Pancreas (tissue), 10 donors: Measurements from ENCODE around the gene KCNH8. TPM values are rescaled to one million over a fixed set of nuclear protein-coding genes. Genes with fewer than 3 reads are reported as not detected.
A peak's percentile ranks its signal among the peaks of the same experiment; 100 is the strongest.

Source experiments
- ATAC-seq, 4 donors: fragments of 200-7000 bp; cut with Tn5 transposase; one replicate each; pipeline versions ENCODE4 v1.8.0 to v1.9.1; 2020; ENCODE audit warnings: mild to moderate bottlenecking in 4 of 4, moderate library complexity in 4 of 4
- DNase-seq, 6 donors: peaks; one replicate each; pipeline ENCODE4 v3.0.0-alpha.2; 2020
- FAIRE-seq: peaks from 2 replicates; lab custom pipeline; 2012; peaks lifted over from hg19 to GRCh38; lab: Jason Lieb, UNC
- H3K27ac ChIP-seq, 4 donors: fragments of 200-600 bp; sonication (generic); 1 replicate in 3 of 4; 2 replicates in 1 of 4; pipeline versions ENCODE4 v1.5.0 to v1.8.0; 2020
- H3K27me3 ChIP-seq, 4 donors: fragments of 200-600 bp; one replicate each; pipeline ENCODE4 v1.8.0; 2021
- H3K36me3 ChIP-seq, 3 donors: fragments of 200-600 bp; sonication (generic) in 1 of 3; one replicate each; pipeline versions ENCODE4 v1.5.0 to v1.8.0; 2020 to 2021
- H3K4me1 ChIP-seq, 3 donors: fragments of 200-600 bp; one replicate each; pipeline ENCODE4 v1.8.0; 2021
- H3K4me3 ChIP-seq, 4 donors: fragments of 200-600 bp; sonication (generic) in 2 of 4; one replicate each; pipeline versions ENCODE4 v1.5.0 to v1.8.0; 2020 to 2021
- H3K9me3 ChIP-seq, 4 donors: fragments of 200-600 bp; one replicate each; pipeline ENCODE4 v1.8.0; 2021
- CTCF ChIP-seq, 4 donors: fragments of 200-600 bp; sonication (generic) in 3 of 4; IDR thresholded peaks; one replicate each; pipeline versions ENCODE4 v1.5.0 to v1.8.0; 2021; ENCODE audit warnings: antibody characterized with exemption in 4 of 4
- WGBS, 2 donors: extraction: QIAGEN DNeasy Blood & Tissue Kit; methylation state at CpG; one replicate each; pipeline ENCODE4 v1.1.7; 2013; 5-methylcytosine and 5-hydroxymethylcytosine counted together
- intact Hi-C, 3 donors: fragments of 100-400 bp; cut with DNase I; formaldehyde crosslinking; loops; one replicate each; pipeline versions ENCODE4 v1.11.1 to v1.14.2; 2022
- polyA plus RNA-seq, 2 donors: library from polyadenylated mRNA; stranded (reverse); fragments of 200-250 nt; gene quantifications; one replicate each; pipeline ENCODE4 v1.2.3, GENCODE V29; 2013
- total RNA-seq, 6 donors: library from RNA; stranded (reverse); fragmentation: NEBNext Ultra II Directional in 4 of 6; extraction: Animal tissue kit (Norgen Biotek cat#: 25700) in 4 of 6; gene quantifications; one replicate each; pipeline versions ENCODE4 v1.2.1 to v1.2.4, GENCODE V29; 2021 to 2023
- donor health status: healthy with polysubstance abuse.
- donor health status: DM: no; HTN: no; CAD: no; lungs with moderate emphysema.
- donor health status: DM: no; HTN: no; CAD: no.
- donor health status: control.
- donor health status: control.
- donor health status: Bipolar disorder and iron deficiency.
- donor health status: DM: yes; HTN: yes; CAD: no.
- donor health status: DM: no; HTN: no; CAD: no.
- donor health status: DM: no; HTN: no; CAD: no.
- donor health status: DM: yes; HTN: yes; CAD: no.

KCNH8 gene
- total and polyA plus RNA-seq, 8 donors: 0.51 to 2.6 (median 1.0) TPM

GRCh38 chr3:19394946-19395345 lies 246.6 kb downstream of the KCNH8 start:
- Histone ChIP-seq H3K4me1 (no peaks in the 10 kb centered on the region), H3K9me3 (no peaks in the 10 kb centered on the region), H3K36me3 (no peaks in the 10 kb centered on the region), H3K4me3 (no peak overlapping the region), H3K27ac (no peak overlapping the region), H3K27me3 (no peaks in the 10 kb centered on the region)
- FAIRE-seq (no peak), ATAC-seq (no peak), DNase-seq (peak in 1 of 6 donors; percentile 8)
- no peak for TF ChIP-seq CTCF (IDR thresholded peaks at IDR 0.05)
- WGBS, 2 donors: 85 to 93% methylated on average over 8 of the region's 8 CpGs
- intact Hi-C loops: no loop called here

GRCh38 chr3:19396726-19397125 lies 248.4 kb downstream of the KCNH8 start:
- Histone ChIP-seq H3K9me3 (no peaks in the 10 kb centered on the region), H3K4me1 (no peaks in the 10 kb centered on the region), H3K27me3 (no peaks in the 10 kb centered on the region), H3K4me3 (no peak overlapping the region), H3K27ac (no peak overlapping the region), H3K36me3 (no peaks in the 10 kb centered on the region)
- intact Hi-C loops: no loop called here
- no peak for ATAC-seq
- no peak for TF ChIP-seq CTCF (IDR thresholded peaks at IDR 0.05)
- WGBS, 2 donors: 75 to 91% methylated on average over 2 of the region's 2 CpGs
- DNase-seq: no peak
- no peak for FAIRE-seq

- Histone ChIP-seq H3K27ac (no peak overlapping the region), H3K27me3 (no peaks in the 10 kb centered on the region), H3K4me3 (no peak overlapping the region), H3K4me1 (no peaks in the 10 kb centered on the region), H3K36me3 (no peaks in the 10 kb centered on the region), H3K9me3 (no peaks in the 10 kb centered on the region)
- ATAC-seq (no peak), FAIRE-seq (no peak), DNase-seq (no peak)
- 83 to 90% methylated on average over 1 of the region's 1 CpG for WGBS, 2 donors
- intact Hi-C loops: no loop called here
- TF ChIP-seq CTCF (IDR thresholded peaks at IDR 0.05): no peak
Observed at GRCh38 chr3:19399356-19399755, 251.0 kb downstream of the KCNH8 start.

GRCh38 chr3:19399836-19400235 lies 251.5 kb downstream of the KCNH8 start:
- Histone ChIP-seq H3K27ac (no peak overlapping the region), H3K9me3 (no peaks in the 10 kb centered on the region), H3K36me3 (no peaks in the 10 kb centered on the region), H3K4me3 (no peak overlapping the region), H3K27me3 (no peaks in the 10 kb centered on the region), H3K4me1 (no peaks in the 10 kb centered on the region)
- ATAC-seq (no peak), DNase-seq (no peak), FAIRE-seq (no peak)
- TF ChIP-seq CTCF (IDR thresholded peaks at IDR 0.05): no peak
- intact Hi-C loops: no loop called here
- WGBS, 2 donors: 82 to 92% methylated on average over 2 of the region's 2 CpGs

- intact Hi-C loops: no loop called here
- H3K27me3 ChIP-seq: no peaks in the 10 kb centered on the region
- no peak overlapping the region for H3K27ac ChIP-seq
- H3K9me3 ChIP-seq: no peaks in the 10 kb centered on the region
- FAIRE-seq (no peak), ATAC-seq (no peak), DNase-seq (no peak)
- no peak for TF ChIP-seq CTCF (IDR thresholded peaks at IDR 0.05)
- H3K4me3 ChIP-seq: no peak overlapping the region
- no peaks in the 10 kb centered on the region for H3K4me1 ChIP-seq
- 78% methylated on average over 4 of the region's 4 CpGs for WGBS, 2 donors
- H3K36me3 ChIP-seq: no peaks in the 10 kb centered on the region
Observed at GRCh38 chr3:19420159-19420558, 271.8 kb downstream of the KCNH8 start.
